OCI-LY7 (cell line): ENCODE measurements around the gene LRRC3C. TPM values are rescaled to one million over a fixed set of nuclear protein-coding genes. Genes with fewer than 3 reads are reported as not detected.

Experiments used
- BruUV-seq: library from RNA; stranded (reverse); fragments of 400-500 nt; replicated peaks from 2 replicates; lab custom pipeline; 2021; lab: Mats Ljungman, UMichigan
- CTCF ChIA-PET: fragments of 300-600 bp; sonication (Branson Sonifier 250); formaldehyde crosslinking; loops from one replicate; lab custom pipeline; 2022; ENCODE audit warnings: antibody characterized with exemption; ENCODE audit not compliant: unreplicated experiment; lab: Charles Lee
- POLR2A ChIA-PET: fragments of 300-600 bp; sonication (Branson Sonifier 250); formaldehyde crosslinking; loops from one replicate; lab custom pipeline; 2022; ENCODE audit warnings: antibody characterized with exemption; lab: Charles Lee
- DNase-seq: peaks from one replicate; pipeline ENCODE4 v3.0.0-alpha.2; 2015; ENCODE audit warnings: low spot score
- H2AFZ ChIP-seq: fragments of 200-600 bp; sonication (generic), shearing (Covaris generic); 2 replicates; pipeline ENCODE4 v1.6.1; 2014; ENCODE audit warnings: mild to moderate bottlenecking, antibody characterized with exemption, low read length, moderate library complexity
- H3K27ac ChIP-seq: fragments of 200-600 bp; sonication (generic); 2 replicates; pipeline ENCODE4 v1.5.1; 2014; ENCODE audit warnings: mixed run types, low read depth, mild to moderate bottlenecking, moderate library complexity, low read length, inconsistent platforms; ENCODE audit not compliant: poor library complexity, severe bottlenecking
- H3K36me3 ChIP-seq: fragments of 200-600 bp; sonication (generic); 2 replicates; pipeline ENCODE4 v1.6.1; 2014; ENCODE audit warnings: mild to moderate bottlenecking, antibody characterized with exemption, low read length, moderate library complexity, mixed read lengths; ENCODE audit not compliant: insufficient read depth
- H3K4me1 ChIP-seq: fragments of 200-600 bp; sonication (generic); 2 replicates; pipeline ENCODE4 v1.5.1; 2014; ENCODE audit warnings: mild to moderate bottlenecking, low read length; ENCODE audit not compliant: insufficient read depth, poor library complexity, severe bottlenecking
- H3K4me2 ChIP-seq: fragments of 200-600 bp; sonication (generic); 2 replicates; pipeline ENCODE4 v1.6.1; 2014; ENCODE audit warnings: mild to moderate bottlenecking, low read length
- H3K4me3 ChIP-seq: fragments of 200-600 bp; sonication (generic); 2 replicates; pipeline ENCODE4 v1.5.1; 2014; ENCODE audit warnings: mild to moderate bottlenecking, low read depth, low read length; ENCODE audit not compliant: poor library complexity, severe bottlenecking
- H3K79me2 ChIP-seq: fragments of 200-600 bp; sonication (generic); 2 replicates; pipeline ENCODE4 v1.6.1; 2016; ENCODE audit warnings: low read depth, mild to moderate bottlenecking, low read length, moderate library complexity, mixed read lengths; ENCODE audit not compliant: insufficient read depth
- H3K9me2 ChIP-seq: fragments of 200-600 bp; sonication (generic); 2 replicates; pipeline ENCODE4 v1.6.1; 2016; ENCODE audit warnings: mild to moderate bottlenecking, low read length, mixed read lengths; ENCODE audit not compliant: insufficient read depth
- H3K9me3 ChIP-seq: fragments of 200-600 bp; sonication (generic); 2 replicates; pipeline ENCODE4 v1.6.1; 2014; ENCODE audit warnings: mild to moderate bottlenecking, mixed run types, low read length, mixed read lengths
- H4K20me1 ChIP-seq: fragments of 200-600 bp; sonication (generic); 2 replicates; pipeline ENCODE4 v1.6.1; 2014; ENCODE audit warnings: mild to moderate bottlenecking, antibody characterized with exemption, low read length, moderate library complexity, mixed read lengths; ENCODE audit not compliant: insufficient read depth
- EZH2phosphoT487 ChIP-seq: fragments of 200-600 bp; sonication (generic); IDR thresholded peaks from 2 replicates; pipeline ENCODE4 v1.6.1; 2018; ENCODE audit warnings: low read depth, borderline replicate concordance, mild to moderate bottlenecking, mixed run types, antibody characterized with exemption, low read length, moderate library complexity, mixed read lengths
- intact Hi-C: fragments of 100-400 bp; cut with micrococcal nuclease; formaldehyde crosslinking; loops from one replicate; pipeline ENCODE4 v1.10.0; 2022; ENCODE audit not compliant: unreplicated experiment
- total RNA-seq, 2 experiments: library from RNA; depleted of rRNA in 1 of 2; stranded (reverse); fragments of >200 nt in 1 of 2; shearing (Covaris generic) in 1 of 2; gene quantifications; 2 replicates each; pipeline ENCODE4 v1.2.3, GENCODE V29; 2014 to 2022
- TF ChIP-seq, protein P1 (sequence below): fragments of 200-600 bp; sonication (generic); conservative IDR thresholded peaks from 2 replicates; pipeline ENCODE4 v1.5.1; 2014; ENCODE audit warnings: mild to moderate bottlenecking, antibody characterized with exemption, low read length, moderate library complexity, mixed read lengths

Gene LRRC3C
- total RNA-seq, 2 experiments from 2014 or later: not detected

DNA sequence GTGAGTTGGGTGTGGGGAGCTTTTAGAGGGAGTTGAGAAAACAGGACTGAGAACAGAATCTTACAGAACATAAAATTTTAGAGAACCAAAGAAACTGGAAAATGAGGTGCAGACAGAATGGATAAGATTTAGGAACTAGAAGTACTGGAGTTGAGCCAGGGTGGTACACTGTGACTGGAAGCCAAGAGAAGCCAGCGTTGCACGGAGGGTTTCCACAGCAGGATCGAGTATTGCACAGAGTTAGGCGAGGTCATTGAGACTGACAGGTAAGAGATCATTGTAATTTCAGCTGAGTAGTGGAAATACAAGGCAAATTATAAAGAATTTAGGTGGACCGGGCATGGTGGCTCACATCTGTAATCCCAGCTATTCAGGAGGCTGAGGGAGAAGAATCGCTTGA is 41.8 kb downstream of the LRRC3C start:
- ChIA-PET CTCF (no interaction called here), POLR2A (interaction anchor here (1.9 kb wide), 1 partner anchor 10 kb away, joined by 6 read pairs; the partner anchor contains the start of gene PSMD3)
- intact Hi-C loops: no loop called here
- no TSS peak for BruUV-seq
- Histone ChIP-seq H3K9me2 (no peaks in the 10 kb centered on the region), H4K20me1 (no peaks in the 10 kb centered on the region), H3K4me2 (no peak overlapping the region), H3K9me3 (no peaks in the 10 kb centered on the region), H3K36me3 (no peaks in the 10 kb centered on the region), H3K27ac (no peak overlapping the region), H3K4me1 (peaks cover 7% of the 10 kb centered on the region), H3K4me3 (no peak overlapping the region), H2AFZ (no peak overlapping the region), H3K79me2 (no peaks in the 10 kb centered on the region)
- TF ChIP-seq, protein P1, sequence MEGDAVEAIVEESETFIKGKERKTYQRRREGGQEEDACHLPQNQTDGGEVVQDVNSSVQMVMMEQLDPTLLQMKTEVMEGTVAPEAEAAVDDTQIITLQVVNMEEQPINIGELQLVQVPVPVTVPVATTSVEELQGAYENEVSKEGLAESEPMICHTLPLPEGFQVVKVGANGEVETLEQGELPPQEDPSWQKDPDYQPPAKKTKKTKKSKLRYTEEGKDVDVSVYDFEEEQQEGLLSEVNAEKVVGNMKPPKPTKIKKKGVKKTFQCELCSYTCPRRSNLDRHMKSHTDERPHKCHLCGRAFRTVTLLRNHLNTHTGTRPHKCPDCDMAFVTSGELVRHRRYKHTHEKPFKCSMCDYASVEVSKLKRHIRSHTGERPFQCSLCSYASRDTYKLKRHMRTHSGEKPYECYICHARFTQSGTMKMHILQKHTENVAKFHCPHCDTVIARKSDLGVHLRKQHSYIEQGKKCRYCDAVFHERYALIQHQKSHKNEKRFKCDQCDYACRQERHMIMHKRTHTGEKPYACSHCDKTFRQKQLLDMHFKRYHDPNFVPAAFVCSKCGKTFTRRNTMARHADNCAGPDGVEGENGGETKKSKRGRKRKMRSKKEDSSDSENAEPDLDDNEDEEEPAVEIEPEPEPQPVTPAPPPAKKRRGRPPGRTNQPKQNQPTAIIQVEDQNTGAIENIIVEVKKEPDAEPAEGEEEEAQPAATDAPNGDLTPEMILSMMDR: no peak
- TF ChIP-seq EZH2phosphoT487: no peak
- DNase-seq: no peak

DNA sequence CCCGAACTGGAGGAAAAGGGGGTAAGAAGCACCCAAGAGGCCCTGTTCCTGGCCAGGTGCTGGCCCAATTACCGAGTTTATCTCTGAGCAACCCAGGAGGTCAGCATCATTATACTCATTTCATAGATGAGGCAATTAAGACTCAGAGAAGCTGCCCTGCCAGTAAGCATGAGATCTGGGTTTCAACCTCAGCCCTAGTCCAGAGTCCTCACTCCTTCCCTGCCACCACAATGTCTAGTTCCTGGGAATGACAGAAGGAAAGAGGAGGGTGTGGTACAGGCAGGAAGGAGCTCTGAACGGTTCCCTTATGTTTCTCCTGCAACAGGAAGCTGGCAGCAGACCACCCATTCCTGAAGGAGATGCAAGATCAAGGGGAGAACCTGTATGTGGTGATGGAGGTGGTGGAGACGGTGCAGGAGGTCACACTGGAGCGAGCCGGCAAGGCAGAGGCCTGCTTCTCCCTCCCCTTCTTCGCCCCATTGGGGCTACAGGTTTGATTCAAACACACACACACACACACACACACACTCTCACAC is 42.7 kb downstream of the LRRC3C start:
- Histone ChIP-seq H3K4me3 (no peak overlapping the region), H3K79me2 (no peaks in the 10 kb centered on the region), H3K27ac (no peak overlapping the region), H3K4me1 (peaks cover 7% of the 10 kb centered on the region), H2AFZ (no peak overlapping the region), H3K9me2 (no peaks in the 10 kb centered on the region), H3K4me2 (no peak overlapping the region), H3K9me3 (no peaks in the 10 kb centered on the region), H4K20me1 (no peaks in the 10 kb centered on the region), H3K36me3 (no peaks in the 10 kb centered on the region)
- ChIA-PET CTCF (no interaction called here), POLR2A (interaction anchor here (1.9 kb wide), 1 partner anchor 10 kb away, joined by 6 read pairs; the partner anchor contains the start of gene PSMD3)
- no TSS peak for BruUV-seq
- no peak for DNase-seq
- TF ChIP-seq, protein P1: no peak
- no peak for TF ChIP-seq EZH2phosphoT487
- intact Hi-C loops: no loop called here

DNA sequence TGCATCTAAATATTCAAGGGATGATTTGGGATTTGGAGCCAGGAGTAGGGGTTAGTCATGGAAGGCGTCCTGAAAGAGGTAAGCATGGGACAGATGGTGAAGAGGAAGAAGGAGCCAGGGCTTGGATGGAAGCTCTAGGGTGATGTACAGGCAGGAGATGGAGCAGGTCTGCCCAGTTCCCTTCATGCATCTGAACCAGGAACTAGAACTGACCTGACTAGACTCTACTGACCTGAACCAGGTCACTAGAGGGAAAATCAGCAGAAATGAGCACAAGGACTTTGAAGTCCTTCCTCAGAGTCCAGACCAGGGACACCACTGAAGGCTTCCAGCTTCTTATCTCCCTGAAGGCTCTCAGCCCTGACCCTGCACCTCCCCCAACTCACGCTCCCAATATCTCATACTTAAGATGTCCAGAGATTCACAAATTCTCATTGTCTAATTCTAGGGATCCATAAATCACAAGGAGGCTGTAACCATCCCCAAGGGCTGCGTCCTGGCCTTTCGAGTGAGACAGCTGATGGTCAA is 43.6 kb downstream of the LRRC3C start:
- intact Hi-C loops: no loop called here
- BruUV-seq: no TSS peak
- Histone ChIP-seq H4K20me1 (no peaks in the 10 kb centered on the region), H3K4me3 (no peak overlapping the region), H3K9me2 (no peaks in the 10 kb centered on the region), H3K4me1 (peaks cover 7% of the 10 kb centered on the region), H3K27ac (no peak overlapping the region), H3K36me3 (no peaks in the 10 kb centered on the region), H3K4me2 (no peak overlapping the region), H3K79me2 (no peaks in the 10 kb centered on the region), H3K9me3 (no peaks in the 10 kb centered on the region), H2AFZ (no peak overlapping the region)
- TF ChIP-seq, protein P1: no peak
- TF ChIP-seq EZH2phosphoT487: no peak
- ChIA-PET POLR2A (interaction anchor here (0.6 kb wide), 1 partner anchor 66 kb away, joined by 3 read pairs; no protein-coding TSS in a partner anchor), CTCF (no interaction called here)
- no peak for DNase-seq
